Tibial nerve (tissue), 4 donors: Measurements from ENCODE around the gene CRABP2.

ENCODE experiments used
- CTCF ChIP-seq, 5 experiments: fragments of 200-600 bp in 3 of 5; fragments of 450-650 bp in 2 of 5; sonication (generic) in 3 of 5; IDR thresholded peaks; one replicate each; pipeline ENCODE4 v1.5.1; 2016 to 2019; ENCODE audit warnings: antibody characterized with exemption in 5 of 5, mild to moderate bottlenecking in 3 of 5, moderate library complexity in 2 of 5
- EP300 ChIP-seq, 2 donors: sonication (generic); formaldehyde crosslinking; IDR thresholded peaks; one replicate each; pipeline ENCODE4 v1.6.1; 2017; ENCODE audit warnings: antibody characterized with exemption in 2 of 2, mild to moderate bottlenecking in 1 of 2

DNA sequence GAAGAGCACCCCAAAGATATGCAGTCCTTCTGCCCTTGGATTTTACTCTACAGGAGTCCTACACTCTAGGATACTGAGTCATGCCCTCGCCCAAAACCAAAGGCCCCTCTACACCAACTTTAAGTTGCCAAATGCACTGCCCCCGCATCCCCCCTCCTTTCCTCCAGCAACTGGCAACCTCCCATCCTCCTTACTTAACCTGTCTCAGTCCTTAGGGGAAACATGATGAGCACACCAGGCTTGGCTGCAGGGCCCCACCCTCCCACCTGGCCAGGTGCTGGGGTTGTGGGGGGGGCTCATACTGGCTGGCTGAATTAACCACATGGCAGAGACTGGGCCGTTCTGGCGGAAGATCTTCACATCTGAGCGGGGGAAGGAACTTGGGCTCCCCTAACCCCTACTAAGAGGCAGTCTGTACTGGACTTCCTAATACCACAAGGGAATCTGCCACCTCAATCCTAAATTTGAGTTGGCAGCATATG is 44.8 kb upstream of the CRABP2 start:
- TF ChIP-seq CTCF (IDR thresholded peaks at IDR 0.05) (no peak), EP300 (IDR thresholded peaks at IDR 0.05) (no peak)
